GM18498 (cell line): ENCODE results near the gene AGPS.
"Not testable (repeated sequence)": the region's sequence is repeated elsewhere in the genome, so short reads cannot be mapped to it uniquely, and the experiment has no call there.

Source experiments
- ATAC-seq: cut with Tn5 transposase; IDR thresholded peaks from one replicate; pipeline ENCODE4 v1.9.1; 2021; ENCODE audit warnings: mild to moderate bottlenecking, moderate library complexity; ENCODE audit not compliant: unreplicated experiment

AGPS gene

DNA sequence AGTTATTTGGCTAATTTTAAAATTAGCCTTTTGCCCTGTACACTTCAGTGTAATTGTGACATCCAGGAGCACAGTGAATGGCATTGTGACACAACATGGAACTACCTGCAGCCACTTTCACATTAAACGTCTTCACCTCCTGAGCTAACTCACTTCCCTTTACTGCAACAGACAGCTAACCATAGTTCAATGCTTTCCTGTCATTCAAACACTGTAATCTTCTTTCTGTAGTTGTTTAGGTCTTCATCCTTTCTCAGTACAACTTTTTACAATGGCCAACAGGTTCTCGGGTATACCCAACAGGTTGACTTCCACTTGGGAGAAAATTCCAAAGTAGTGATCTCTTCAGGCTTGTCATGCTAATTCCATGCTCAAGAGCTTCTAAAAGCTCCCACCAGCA lies 8.6 kb upstream of the AGPS start:
- ATAC-seq: no peak

DNA sequence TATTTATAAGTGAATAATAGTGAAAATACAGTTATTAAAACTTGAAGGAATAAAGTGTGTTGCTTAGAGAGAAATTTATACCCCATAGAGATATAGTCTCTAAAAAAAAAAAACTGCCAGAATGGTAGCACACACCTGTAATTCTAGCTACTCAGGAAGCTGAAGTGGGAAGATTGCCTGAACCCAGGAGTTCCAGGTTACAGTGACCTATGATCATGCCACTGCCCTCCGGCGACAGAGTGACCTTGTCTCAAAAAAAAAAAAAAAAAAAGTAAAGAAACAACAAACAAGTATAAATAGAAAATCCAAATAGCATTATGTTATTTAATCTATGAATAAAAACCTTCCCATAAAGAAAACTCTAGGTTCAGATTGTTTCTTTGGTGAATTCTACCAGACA lies 7.4 kb upstream of the AGPS start:
- no peak for ATAC-seq

DNA sequence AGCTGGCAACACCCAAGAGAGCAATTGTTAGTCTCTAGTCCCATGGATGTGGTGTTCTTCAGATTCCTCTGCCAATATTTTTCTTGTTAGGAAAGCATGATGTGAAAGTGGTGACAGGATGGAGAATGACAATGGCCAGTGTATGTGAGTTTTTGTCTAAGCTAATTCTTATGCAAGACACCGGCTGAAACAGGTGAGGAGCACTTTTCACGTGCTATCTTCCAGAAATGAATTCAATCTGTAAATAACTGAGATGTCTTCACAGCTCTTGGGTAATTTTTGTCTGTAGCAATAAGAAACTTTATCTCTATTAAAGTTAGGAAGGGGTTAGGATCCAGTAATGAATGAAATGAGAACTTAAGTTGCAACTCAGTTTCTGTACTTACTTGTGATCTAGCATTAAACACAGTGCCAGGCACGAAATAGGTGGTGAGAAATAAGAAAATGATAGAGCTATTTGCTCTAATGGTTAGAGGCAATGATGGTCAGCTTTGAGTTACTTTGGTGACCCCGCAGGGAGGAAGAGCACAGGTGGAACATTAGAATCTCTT lies 676 bp upstream of the AGPS start:
- ATAC-seq: no peak

DNA sequence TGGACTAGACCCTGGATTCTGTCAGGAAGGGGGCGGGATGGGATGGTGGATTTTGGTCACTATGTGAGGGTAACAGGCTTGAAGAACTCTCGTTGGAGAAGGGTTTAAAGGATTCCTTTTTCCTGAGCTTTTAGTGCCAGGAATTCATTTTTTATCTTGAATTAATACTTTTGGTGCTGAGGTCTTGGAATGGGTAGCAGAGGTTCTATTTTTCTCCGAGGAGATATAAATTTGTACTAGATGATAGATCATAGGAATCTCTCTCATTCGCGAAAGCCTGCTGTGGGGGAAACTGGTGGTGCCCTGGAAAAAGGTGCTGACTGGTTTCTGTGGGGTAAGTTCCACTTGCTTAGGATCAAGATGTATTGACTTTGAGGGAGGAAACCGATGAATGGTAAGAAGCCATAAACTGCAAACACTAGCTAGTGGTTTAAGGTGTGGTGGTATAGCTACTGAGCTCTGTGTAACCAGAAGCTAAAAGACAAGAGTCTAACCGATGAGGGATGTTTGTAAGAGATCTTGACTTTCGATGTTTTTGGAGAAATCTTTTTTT lies 706 bp downstream of the AGPS start:
- no peak for ATAC-seq

DNA sequence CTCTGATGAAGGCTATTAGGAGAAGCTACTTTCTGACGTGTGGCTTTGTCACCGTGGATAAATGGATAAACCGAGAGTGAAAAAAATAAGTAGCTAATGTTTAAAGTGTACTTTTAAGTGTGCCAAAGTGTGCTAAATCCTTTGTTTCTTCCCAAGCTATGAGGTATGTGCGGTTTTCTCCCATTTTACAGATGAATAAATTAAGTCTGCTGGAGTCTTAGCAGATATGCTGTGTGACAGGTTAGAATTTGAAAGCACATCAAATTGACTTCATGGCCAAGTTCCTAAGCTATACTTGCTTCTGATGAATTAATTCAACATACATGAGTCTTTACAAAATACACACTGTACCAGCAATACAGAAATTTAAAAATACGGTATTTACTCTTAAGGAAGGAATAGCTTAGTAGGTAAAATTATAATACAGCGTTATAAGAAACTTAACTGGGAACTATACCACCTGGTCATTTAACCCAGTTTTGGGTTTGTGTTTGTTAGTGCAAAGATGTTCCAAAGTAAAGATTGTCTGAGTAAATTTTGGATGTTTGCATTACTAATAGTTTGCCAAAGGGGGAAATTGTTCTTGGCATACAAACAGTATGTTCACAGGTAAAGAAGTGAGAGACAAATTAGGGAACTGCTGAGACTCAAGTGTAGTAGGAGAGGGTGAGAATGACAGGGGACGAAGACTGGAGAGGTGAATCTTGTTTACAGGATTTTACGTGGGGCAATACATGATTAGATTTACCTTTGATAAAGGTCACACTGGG lies 1.4 kb downstream of the AGPS start:
- no peak for ATAC-seq

DNA sequence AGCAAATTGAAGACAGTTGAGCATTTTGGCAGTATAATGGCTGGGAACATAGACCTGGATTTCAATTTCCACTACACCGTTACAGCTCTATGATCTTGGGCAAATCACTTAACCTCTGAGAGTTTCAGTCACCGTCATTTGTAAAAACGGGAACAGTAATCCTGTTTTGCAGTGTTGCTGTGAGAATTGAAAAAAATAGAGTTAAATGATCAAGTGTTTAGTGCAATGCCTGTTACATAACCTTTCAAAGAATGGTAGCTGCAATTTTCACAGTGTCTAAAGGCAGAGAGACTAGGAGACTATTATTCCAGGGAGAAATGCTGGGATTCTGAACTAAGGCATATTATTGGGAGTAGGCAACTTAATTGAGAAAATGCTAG lies 2.0 kb downstream of the AGPS start:
- ATAC-seq: no peak

DNA sequence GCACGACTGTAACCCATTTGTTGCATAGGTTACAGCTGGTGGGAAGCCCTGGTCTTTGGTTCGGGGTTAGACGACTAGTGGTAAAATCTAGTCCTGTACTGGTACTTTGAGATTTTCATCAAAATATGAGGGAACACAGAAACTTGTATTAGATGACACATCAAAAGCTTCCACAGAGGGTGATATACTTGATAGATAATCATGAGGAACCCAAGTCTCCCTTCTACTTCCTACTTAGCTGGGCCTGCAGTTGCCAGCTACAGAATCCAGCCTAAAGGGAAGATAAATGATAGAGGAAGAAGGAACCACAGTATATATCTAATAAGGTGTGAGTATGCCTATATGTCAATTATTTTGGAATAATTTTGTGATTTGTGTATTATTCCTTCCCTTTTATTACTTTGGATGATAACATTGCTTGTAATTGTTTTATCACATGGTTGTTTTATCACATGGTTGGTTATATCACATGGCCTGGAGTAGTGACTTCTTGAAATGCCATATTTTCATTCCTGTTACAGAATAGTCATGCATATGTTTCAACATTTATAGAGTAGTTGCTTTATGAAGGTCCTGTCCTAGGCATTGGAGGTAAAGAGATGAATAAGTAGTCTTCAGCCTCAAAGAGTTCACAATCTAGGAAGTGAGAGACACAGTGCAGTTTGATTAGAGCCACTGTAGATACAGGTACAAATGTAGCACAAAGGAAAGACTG lies 2.9 kb downstream of the AGPS start:
- no peak for ATAC-seq

DNA sequence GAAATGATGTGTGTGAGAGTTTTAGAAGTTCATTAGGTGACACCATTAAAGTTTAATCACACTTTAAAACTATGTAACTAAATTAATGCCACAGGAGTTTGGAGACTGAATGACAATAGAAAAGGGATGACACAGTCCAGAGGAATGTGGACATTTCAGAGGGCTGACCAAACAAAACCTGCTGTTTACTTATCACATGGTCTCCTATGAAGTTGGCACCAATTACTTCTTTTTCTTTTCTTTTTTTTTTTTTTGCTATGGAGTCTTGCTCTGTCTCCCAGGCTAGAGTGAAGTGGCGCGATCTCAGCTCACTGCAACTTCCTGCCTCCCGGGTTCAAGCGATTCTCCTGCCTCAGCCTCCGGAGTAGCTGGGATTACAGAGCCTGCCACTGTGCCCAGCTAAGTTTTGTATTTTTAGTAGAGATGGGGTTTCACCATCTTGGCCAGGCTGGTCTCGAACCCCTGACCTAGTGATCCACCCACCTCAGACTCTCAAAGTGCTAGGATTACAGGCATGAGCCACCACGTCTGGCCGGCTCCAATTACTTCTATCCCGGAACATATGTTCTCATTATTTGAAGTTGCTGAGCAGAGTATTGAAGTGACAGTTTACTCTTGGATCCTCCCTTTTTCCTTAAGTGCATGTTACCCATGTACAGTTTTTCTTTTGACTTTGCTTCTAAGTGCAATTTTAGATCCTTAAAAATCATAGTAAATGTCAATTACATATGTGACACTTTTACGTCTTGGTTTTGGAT lies 4.3 kb downstream of the AGPS start:
- ATAC-seq: no peak

DNA sequence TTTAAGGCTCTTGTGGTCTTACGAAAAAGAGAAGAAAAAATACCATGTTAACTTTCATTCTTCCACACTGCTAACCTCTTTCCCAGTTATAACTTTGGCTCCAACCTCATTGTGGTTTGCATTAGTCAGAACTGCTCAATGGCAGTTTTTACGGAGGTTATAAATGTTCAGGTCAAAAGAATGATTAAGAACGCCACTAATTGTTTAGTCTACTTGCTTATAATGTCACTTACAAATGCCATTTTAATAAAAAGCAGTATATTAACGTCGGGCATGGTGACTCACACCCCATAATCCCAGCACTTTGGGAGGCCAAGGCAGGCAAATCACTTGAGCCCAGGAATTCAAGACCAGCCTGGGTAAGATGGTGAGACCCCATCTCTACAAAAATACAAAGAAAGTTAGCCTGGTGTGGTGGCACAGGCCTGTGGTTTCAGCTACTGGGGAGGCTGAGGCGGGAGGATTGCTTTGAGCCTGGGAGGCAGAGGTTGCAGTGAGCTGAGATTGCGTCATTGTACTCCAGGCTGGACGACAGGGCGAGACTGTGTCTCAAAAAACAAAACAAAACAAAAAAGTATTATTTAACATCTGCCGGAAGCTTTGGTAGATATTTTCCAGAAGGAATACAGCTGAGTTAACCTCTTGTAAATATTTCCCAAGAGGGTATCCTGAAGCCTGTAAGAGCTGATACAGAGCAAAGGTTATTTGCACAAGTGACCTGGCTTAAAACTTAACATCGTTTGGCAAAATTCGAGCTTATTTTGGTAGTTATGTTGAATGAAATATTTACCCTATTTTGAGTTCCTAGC lies 5.1 kb downstream of the AGPS start:
- no peak for ATAC-seq

DNA sequence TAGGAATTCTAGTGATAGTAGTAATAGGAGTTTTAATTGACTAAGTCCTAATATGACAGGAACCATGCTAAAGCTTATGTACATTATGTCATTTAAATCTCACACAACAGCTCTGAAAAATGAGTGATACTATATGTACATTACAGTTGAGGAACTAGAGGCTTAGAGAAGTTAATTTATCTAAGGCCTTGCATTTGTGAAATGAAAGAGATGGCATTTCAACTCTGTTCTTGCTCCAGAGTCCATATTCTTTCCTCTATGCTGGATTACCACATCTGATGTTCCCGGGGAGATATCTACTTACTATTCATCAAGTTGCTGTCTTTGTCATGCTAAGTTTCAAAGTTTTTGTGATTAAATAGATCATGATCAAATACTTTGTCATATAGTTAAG lies 5.7 kb downstream of the AGPS start:
- no peak for ATAC-seq

DNA sequence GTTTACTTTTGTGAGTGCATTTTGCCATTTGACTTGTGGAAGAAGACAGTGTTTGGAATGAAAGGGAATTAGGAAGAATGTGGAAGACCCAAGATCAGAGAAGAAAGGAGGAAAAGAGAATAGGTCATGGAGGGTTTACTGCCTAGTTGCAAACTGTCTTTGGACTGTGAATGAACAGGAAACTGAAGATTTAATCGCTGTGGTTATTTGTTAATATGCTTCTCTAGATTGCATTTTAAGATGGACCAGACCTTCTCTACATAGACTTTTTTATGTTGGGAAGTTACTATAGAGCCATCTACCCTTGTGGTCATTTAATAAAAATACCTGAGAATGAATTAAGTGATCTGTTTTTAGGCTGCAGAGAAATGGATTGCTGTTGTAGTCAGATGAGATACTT lies 6.2 kb downstream of the AGPS start:
- no peak for ATAC-seq

DNA sequence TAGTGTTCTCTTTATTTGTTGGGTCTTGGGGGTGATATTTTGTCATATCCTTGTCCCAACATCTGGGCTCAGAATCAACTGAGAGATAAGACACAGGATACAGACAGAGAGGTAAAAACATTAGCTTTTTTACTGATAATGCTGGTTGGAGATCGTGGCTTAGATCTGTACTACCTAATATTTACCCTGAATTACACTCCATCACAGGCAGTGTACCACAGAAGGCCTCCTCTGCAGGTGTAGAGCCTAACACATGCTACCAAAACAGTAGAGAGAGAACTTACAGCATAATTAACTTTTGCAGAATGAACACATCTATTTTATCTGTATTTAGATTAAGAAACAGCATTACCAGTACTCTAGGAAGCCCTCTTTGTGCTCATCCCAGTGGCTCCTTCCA lies 6.8 kb downstream of the AGPS start:
- no peak for ATAC-seq

DNA sequence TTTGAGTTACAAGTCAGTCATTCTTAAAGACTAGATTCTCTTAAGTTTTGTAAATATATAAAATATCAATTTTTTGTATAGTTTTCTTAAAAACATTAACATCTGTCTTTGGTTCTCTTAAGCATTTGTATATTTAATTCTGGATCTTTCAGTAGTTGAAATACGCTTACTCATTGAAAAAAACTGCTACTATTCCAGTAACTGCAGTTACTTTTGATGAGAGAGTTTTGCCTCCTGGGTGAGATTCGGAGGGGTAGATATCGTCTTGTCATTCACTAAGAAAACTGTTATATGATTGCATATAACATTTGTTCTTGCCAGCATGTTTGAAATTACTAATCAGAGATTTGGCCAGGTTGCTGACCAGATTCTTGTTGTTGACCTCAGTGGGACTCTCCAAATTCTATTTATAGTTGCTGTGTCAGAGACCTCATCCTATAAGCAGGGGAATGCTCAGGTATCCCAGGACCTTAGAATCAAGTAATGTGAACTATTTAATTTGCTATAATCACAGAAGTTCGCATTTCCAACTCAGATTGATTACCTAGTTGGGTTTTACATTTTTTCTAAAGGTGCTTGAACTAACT lies 7.9 kb downstream of the AGPS start:
- no peak for ATAC-seq

DNA sequence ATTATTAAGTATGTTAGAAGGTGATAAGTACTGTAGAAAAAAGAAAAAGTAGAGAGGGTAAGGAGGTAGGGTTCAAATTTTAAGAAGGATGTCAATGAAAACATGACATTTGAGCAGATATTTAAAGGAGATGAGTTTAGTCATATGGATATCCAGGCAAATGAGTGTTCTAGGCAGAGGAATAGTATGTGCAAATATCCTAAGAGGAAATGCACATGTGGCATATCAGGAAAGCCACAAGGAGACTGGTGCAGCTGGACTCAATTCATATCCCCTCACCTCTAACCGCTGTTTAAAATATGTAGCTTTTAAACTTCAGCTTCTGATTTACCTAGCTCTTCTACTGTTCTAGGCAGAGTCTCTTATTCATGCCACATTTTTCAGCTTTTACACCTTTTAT lies 9.5 kb downstream of the AGPS start:
- no peak for ATAC-seq

DNA sequence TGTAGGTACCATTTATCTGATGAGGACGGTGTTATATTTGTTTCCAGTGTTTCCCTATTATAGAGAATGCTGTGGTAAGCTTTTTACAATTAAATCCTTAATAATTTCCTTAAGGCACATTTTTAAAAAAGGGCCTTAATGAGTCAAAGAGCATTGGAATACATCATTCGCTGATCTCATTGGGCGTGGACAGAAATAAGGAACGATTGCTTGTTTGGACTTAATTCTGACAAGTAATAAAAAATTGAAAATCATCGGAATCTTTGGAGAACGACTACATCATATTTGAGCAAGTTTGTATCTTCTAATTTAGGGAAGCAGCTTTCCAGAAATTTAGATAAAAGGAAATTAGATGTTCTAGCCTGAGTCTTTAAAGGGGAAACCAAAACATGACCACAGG lies 11.3 kb downstream of the AGPS start:
- no peak for ATAC-seq

DNA sequence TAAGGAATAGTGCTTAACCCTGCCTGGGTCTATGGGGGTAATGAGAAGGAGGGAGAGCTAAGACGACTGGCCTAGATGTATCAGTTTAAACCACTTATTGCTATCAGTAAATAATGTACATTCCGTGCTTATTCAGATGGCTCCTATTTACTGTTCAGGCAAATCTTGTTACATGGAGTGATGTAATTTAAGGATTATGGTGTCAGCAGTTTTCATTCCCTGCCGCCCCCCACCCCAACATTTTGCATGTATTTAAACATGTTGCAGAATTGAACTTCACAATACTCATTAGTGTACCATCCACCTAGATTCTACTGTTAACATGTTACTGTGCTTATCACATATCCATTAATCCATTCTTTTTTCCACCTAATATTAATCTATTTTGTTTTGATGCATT lies 11.7 kb downstream of the AGPS start:
- no peak for ATAC-seq

DNA sequence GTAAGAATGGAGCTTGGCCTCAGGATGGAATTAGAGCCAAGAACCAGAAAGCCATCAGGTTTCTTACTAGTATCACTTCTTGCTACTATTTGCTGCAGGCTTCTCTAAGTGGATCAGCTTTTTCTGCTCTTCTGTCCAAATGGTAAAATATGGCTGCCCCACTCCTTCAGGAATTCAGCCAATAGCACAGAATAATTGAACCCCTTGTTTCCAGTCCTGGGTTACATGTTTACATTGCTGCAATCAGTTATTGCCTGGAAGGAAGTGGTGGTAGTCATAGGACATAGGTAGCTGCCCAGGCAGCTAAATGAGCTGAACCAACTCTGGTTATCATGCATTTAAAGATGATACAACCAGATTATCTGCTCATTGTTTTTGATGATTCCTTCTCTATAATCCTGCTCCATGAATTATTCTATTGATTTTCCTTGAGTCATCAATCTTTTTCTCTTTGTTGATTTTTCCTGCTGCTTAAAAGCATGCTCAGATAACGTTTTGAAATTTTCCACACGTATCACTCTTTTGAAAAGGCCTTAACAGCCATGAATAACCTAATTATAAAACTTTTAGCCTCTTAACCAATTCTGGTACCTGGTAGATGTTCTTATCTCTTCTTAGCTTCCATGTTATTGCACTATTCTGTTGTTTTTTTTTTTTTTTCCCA lies 12.6 kb downstream of the AGPS start:
- ATAC-seq: no peak

DNA sequence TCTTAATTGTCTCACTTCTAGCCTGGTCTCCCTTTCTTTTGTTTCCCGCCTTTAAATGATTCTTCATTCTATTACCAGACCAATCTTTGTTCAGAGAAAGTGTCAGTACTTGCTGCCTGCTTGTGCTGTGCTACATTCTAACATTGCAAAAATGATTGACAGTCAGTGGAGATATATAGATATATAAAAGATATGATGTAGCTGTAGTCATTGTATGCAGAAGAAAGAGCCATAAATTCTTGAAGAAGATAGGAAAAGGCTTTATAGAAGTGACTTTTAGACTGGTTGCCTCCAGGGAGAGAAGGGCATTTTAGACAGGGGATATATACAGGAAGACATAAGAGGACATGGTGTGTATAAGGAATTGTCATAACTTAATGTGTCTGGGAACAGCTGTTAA lies 13.6 kb downstream of the AGPS start:
- no peak for ATAC-seq

DNA sequence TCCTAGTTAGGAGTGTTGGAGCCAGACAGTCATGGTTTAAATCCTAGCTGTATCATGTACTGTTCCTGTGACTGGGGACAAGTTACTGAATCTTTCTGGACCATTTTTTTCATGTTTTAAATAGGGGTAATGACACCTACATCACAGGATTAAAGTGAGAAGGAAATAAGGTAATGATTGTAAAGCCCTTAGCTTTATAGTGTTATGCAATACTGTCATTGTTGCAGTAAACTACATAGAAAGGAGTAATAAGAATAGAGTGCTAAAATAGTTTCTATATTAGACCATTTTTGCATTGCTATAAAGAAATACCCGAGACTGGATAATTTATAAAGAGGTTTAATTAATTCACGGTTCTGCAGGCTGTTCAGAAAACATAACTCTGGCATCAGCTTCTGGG lies 14.5 kb downstream of the AGPS start:
- no peak for ATAC-seq

DNA sequence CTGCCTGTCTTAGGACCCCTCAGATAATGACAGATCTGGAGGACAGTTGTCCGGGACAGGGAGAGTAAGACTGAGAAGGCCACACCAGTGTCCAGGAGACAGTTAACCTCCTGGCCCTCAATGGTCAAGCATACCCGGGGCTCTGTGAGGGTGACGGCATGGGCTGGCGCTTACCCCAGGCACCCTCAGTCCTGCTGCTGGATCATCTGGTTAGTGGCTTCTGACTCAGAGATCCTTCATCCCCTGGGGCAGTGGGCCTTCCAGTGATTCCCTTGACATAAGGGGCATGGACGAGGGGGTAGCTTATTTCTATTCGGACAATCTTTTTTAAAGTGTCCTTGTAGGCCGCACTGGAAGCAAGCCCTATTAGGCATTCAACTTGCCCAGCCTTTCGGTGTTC lies 18.1 kb downstream of the AGPS start:
- ATAC-seq: not testable (repeated sequence)
